ENCODE measurements around the gene ANGPTL4. TPM values are rescaled to one million over a fixed set of nuclear protein-coding genes. Genes with fewer than 3 reads are reported as not detected.

The ANGPTL4 gene
- total and polyA plus RNA-seq, 2 of the 13 experiments (the other 11 are each of a cell fraction or from before 2014, with no cell fraction given), result 0.80 to 21.7 TPM

DNA sequence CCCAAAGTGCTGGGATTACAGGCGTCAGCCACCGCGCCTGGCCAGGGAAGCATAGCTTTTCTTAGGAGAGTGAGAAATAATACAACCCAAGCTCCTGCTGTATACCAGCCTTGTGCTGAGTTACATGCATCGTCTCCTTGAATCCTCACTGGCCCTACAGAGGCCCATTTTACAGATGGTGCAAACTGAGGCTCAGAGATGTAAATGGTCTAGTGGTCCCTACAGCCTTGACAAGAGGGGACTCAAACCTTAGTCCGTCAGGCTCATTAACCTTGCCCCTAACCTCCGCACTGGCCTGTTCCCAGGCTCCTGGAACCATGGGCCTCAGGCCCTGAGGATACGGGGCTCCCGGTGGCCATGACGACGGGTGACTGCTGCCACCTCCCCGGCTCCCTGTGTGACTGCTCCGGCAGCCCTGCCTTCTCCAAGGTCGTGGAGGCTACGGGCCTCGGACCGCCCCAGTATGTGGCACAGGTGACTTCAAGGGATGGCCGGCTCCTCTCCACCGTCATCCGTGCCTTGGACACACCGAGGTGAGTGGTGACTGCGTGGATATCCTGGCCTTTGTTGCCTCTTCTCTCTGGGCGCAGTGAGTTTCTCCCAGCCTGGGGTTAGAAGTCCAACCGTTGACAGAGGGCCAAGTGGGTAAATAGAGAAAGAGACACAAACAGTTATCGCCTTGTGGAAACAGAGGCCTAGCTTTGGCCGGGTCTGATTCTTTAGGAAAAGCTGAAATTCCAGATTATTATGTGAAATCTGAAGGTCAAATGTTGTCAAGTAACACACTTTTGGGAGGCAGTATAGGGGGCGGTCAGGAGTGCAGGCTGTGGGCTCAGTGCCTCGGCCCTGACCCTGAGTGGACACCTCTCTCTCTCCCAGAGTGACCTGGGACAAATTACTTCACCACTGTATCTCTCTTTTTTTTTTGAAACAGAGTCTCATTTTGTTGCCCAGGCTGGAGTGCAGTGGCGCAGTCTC, 57.8 kb downstream of the ANGPTL4 start (continued):
- TF ChIP-seq, protein P1, sequence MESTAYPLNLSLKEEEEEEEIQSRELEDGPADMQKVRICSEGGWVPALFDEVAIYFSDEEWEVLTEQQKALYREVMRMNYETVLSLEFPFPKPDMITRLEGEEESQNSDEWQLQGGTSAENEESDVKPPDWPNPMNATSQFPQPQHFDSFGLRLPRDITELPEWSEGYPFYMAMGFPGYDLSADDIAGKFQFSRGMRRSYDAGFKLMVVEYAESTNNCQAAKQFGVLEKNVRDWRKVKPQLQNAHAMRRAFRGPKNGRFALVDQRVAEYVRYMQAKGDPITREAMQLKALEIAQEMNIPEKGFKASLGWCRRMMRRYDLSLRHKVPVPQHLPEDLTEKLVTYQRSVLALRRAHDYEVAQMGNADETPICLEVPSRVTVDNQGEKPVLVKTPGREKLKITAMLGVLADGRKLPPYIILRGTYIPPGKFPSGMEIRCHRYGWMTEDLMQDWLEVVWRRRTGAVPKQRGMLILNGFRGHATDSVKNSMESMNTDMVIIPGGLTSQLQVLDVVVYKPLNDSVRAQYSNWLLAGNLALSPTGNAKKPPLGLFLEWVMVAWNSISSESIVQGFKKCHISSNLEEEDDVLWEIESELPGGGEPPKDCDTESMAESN (CRISPR knock-in tag; conservative IDR thresholded peaks at IDR 0.05), result peak; percentile 61; the same call in 1 of the 2 replicates
- TF ChIP-seq ZSCAN5A (CRISPR knock-in tag; IDR thresholded peaks at IDR 0.05; ENCODE audit: borderline replicate concordance) (no peak; the same call in 1 of the 2 replicates), GPN1 (CRISPR knock-in tag; IDR thresholded peaks at IDR 0.05; ENCODE audit: borderline replicate concordance) (no peak), ZBTB20 (CRISPR knock-in tag; IDR thresholded peaks at IDR 0.05; ENCODE audit: borderline replicate concordance, low read depth) (no peak), ZNF468 (CRISPR knock-in tag; IDR thresholded peaks at IDR 0.05) (no peak), ZNF569 (CRISPR knock-in tag; IDR thresholded peaks at IDR 0.05; ENCODE audit: borderline replicate concordance) (no peak), FOSL2 (CRISPR knock-in tag; IDR thresholded peaks at IDR 0.05) (no peak; the same call in 1 of the 2 replicates), TCF7 (IDR thresholded peaks at IDR 0.05; ENCODE audit: low read depth) (no peak), ZNF44 (CRISPR knock-in tag; IDR thresholded peaks at IDR 0.05) (no peak), CHD2 (IDR thresholded peaks at IDR 0.05; ENCODE audit: low read depth, low read length) (no peak), CBX5 (CRISPR knock-in tag; IDR thresholded peaks at IDR 0.05; ENCODE audit: borderline replicate concordance) (0 out of 2 replicates have a peak, but pooled peaks have one; percentile 14), ZNF33B (CRISPR knock-in tag; IDR thresholded peaks at IDR 0.05) (no peak), ZNF275 (CRISPR knock-in tag; IDR thresholded peaks at IDR 0.05; ENCODE audit: borderline replicate concordance) (no peak), HDAC2 (CRISPR knock-in tag; IDR thresholded peaks at IDR 0.05) (peak; percentile 36), MTF1 (CRISPR knock-in tag; IDR thresholded peaks at IDR 0.05) (no peak), DMAP1 (CRISPR knock-in tag; IDR thresholded peaks at IDR 0.05) (no peak), TOE1 (CRISPR knock-in tag; IDR thresholded peaks at IDR 0.05) (no peak), TBX2 (CRISPR knock-in tag; IDR thresholded peaks at IDR 0.05; ENCODE audit: borderline replicate concordance) (peak; percentile 86; the same call in 1 of the 2 replicates), ZNF232 (CRISPR knock-in tag; IDR thresholded peaks at IDR 0.05; ENCODE audit: borderline replicate concordance) (peak; percentile 62; the same call in 1 of the 2 replicates)
- TF ChIP-seq, protein P2, sequence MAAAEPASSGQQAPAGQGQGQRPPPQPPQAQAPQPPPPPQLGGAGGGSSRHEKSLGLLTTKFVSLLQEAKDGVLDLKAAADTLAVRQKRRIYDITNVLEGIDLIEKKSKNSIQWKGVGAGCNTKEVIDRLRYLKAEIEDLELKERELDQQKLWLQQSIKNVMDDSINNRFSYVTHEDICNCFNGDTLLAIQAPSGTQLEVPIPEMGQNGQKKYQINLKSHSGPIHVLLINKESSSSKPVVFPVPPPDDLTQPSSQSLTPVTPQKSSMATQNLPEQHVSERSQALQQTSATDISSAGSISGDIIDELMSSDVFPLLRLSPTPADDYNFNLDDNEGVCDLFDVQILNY (CRISPR knock-in tag; conservative IDR thresholded peaks at IDR 0.05), result no peak
